Adrenal gland (tissue), 5 donors: Measurements from ENCODE around the gene ALKBH4.

Experiments
- CTCF ChIP-seq, 6 experiments: fragments of 450-650 bp in 4 of 6; fragments of 200-600 bp in 2 of 6; sonication (generic) in 1 of 6; IDR thresholded peaks; 1 replicate in 5 of 6; 2 replicates in 1 of 6; pipeline versions ENCODE4 v1.5.1 to v1.8.0; 2016 to 2021; ENCODE audit warnings: antibody characterized with exemption in 6 of 6, mild to moderate bottlenecking in 2 of 6, moderate library complexity in 1 of 6
- POLR2A ChIP-seq, 2 donors: fragments of 450-650 bp; IDR thresholded peaks; one replicate each; pipeline ENCODE4 v1.6.1; 2017; ENCODE audit warnings: antibody characterized with exemption in 2 of 2, mild to moderate bottlenecking in 2 of 2, moderate library complexity in 1 of 2
- donor health status: DM: no; HTN: no; CAD: no.

GRCh38 chr7:102417105-102417504 is 47.6 kb downstream of the ALKBH4 start:
- TF ChIP-seq POLR2A (IDR thresholded peaks at IDR 0.05) (no peak), CTCF (IDR thresholded peaks at IDR 0.05) (no peak)
